RWPE1 (cell line): ENCODE measurements around the gene TREM2.

Source experiments
- CTCF ChIA-PET: fragments of 350-600 bp; sonication (Branson Sonifier 250); formaldehyde crosslinking; extraction: SDS; loops from one replicate; lab custom pipeline; 2021; lab: Yijun Ruan, JAX
- POLR2A ChIA-PET: fragments of 400-600 bp; formaldehyde crosslinking; extraction: SDS; loops from one replicate; lab custom pipeline; 2020; ENCODE audit warnings: antibody characterized with exemption; ENCODE audit not compliant: low non-redundant PET; lab: Yijun Ruan, JAX
- DNase-seq: peaks from one replicate; pipeline ENCODE4 v3.0.0; 2012; ENCODE audit warnings: low spot score
- H3K27ac ChIP-seq: fragments of 450-650 bp; 2 replicates; pipeline ENCODE4 v1.5.1; 2017
- TF ChIP-seq, protein P1 (sequence below): fragments of 450-650 bp; conservative IDR thresholded peaks from 2 replicates; pipeline ENCODE4 v1.5.1; 2017; ENCODE audit warnings: low read depth, mild to moderate bottlenecking

Gene TREM2

DNA sequence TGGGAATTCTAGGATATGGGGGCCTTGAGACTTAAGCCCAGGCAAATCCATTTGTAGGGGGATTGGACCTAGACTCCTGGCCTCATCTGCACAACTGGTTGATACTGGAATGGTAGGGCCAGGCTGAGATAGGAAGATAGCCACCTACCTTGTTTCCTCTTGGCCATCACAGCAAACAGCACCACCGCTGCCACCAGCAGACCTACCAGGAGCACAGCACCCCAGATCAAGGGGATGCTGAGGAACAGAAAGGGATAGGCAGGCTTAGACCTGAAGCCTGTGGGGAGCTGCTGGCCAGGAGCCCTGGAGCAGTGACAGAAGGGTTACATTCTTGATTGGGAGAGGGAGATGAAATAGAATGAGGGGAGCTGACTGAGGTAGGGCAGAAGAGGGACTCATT, 12.2 kb downstream of the TREM2 start:
- H3K27ac ChIP-seq, result no peak overlapping the region
- no peak for DNase-seq
- POLR2A ChIA-PET, result no interaction called here
- CTCF ChIA-PET, result no interaction called here
- TF ChIP-seq, protein P1, sequence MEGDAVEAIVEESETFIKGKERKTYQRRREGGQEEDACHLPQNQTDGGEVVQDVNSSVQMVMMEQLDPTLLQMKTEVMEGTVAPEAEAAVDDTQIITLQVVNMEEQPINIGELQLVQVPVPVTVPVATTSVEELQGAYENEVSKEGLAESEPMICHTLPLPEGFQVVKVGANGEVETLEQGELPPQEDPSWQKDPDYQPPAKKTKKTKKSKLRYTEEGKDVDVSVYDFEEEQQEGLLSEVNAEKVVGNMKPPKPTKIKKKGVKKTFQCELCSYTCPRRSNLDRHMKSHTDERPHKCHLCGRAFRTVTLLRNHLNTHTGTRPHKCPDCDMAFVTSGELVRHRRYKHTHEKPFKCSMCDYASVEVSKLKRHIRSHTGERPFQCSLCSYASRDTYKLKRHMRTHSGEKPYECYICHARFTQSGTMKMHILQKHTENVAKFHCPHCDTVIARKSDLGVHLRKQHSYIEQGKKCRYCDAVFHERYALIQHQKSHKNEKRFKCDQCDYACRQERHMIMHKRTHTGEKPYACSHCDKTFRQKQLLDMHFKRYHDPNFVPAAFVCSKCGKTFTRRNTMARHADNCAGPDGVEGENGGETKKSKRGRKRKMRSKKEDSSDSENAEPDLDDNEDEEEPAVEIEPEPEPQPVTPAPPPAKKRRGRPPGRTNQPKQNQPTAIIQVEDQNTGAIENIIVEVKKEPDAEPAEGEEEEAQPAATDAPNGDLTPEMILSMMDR, result no peak

DNA sequence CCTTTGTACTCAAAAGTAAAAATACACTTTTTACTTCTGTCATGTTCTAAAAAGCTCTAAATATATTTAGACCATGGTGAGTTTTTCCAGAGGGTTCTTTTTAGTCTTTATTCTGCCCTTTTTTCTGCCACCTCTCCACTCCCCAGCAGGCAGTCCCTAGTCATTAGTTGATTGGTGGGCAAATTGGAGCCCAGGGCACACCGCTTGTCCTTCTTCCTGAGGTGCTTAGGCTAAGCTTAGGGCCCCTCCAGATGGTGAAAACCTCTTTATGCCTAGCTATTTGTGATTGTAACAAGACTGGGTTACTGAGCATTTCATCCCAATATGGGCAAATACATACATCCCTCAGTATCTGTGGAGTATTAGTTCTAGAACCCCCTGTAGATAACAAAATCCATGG, 15.0 kb downstream of the TREM2 start:
- POLR2A ChIA-PET, result no interaction called here
- TF ChIP-seq, protein P1, result no peak
- no peak overlapping the region for H3K27ac ChIP-seq
- CTCF ChIA-PET, result interaction anchor here (0.6 kb wide), 2 partner anchors 49 to 417 kb away, joined by 3 to 4 read pairs; no protein-coding TSS in a partner anchor
- DNase-seq, result no peak

DNA sequence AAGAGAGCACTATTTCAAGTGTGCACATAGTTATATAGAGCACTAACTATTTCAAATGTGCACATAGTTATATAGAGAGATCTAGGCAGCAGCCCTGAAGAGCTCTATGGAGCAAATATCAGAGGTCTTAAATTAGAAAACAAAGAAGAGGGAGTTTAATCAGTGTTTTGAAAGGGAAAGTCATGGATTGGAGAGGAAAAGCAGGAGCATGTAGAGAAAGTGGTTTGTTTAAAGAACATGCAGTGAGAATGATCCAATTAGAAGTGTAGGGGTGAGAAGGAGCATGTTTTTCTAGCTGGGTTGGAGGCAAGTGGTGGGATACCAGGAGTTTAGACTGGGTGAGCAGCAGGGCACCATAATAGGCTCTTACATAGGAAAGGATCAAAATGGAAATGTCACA, 26.0 kb downstream of the TREM2 start:
- ChIA-PET POLR2A (no interaction called here), CTCF (interaction anchor here (0.5 kb wide), 1 partner anchor 16 kb away, joined by 4 read pairs; no protein-coding TSS in a partner anchor)
- DNase-seq, result no peak
- TF ChIP-seq, protein P1, result no peak
- H3K27ac ChIP-seq, result no peak overlapping the region

DNA sequence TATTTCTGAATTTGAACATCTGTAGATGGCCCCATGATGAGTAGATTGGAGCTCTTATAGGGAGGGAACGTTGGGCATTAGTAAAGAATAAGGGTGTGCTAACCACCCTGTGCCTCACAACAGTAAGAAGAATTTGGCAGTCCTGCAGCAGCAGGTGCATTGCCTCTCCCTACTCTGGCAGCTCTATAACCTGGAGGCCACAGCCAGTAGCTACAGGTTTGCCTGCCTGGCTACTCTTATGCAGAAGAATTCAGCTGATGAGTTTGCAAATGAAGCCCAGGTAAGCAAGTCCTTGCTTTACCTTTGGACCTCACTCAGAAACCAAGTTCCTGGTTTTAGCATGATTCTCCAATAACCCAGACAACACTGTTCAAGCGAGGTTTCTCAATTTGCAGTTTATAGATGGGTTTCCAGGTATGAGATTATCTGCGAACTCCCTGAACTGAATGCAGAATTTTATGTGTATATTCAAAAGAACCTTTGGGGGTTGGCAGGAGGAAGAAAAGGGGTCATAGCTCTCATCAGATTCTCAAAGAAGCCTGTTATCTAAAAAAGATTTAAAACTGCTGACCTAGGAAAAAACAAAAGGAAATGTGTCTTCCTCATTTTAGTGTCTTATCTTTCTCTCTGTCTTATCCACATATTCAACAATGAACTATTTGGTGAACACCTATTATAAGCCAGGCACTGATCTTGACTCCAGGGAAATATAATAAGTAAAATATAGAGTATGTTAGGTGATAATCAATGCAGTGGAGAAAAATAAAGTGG, 27.7 kb downstream of the TREM2 start:
- POLR2A ChIA-PET, result no interaction called here
- no peak for DNase-seq
- TF ChIP-seq, protein P1, result no peak
- CTCF ChIA-PET, result no interaction called here
- H3K27ac ChIP-seq, result no peak overlapping the region

DNA sequence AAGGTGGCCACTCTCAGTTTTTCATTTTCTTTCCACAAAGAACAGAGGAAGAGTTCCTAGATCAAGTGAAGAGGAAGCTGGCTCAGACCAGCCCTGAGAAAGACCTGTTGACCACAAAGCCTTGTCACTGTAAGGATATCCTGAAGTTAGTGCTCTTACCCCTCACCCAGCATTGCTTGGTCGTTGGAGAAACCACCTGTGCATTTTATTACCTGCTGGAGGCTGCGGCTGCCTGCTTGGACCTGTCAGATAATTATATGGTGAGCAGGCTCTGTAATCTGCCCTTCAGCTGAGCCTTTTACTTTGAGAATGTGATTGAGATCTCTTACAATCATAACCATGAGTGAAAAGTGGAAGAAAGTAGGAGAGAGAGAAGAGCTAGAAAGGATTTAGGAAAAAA, 30.7 kb downstream of the TREM2 start:
- H3K27ac ChIP-seq, result no peak overlapping the region
- POLR2A ChIA-PET, result no interaction called here
- TF ChIP-seq, protein P1, result no peak
- no peak for DNase-seq
- CTCF ChIA-PET, result interaction anchor here (0.5 to 1.3 kb wide), 4 partner anchors 33 to 773 kb away, joined by 3 to 4 read pairs (median 4); no protein-coding TSS in a partner anchor

DNA sequence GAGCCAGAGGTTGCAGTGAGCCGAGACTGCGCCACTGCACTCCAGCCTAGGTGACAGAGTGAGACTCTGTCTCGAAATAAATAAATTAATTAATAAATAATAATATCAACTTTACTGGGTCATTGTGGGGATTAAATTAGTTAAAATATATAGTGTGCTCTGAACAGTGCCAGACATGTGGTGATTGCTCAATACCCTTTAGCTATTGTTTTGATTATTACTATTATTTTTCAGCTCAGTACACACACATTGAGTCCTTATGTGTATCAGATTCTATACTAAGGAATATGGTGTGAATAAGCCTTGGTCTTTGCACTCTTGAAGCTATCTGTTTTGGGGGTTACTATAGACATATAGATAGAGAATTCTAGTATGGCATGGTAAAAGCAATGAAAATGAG, 37.6 kb downstream of the TREM2 start:
- POLR2A ChIA-PET, result no interaction called here
- CTCF ChIA-PET, result no interaction called here
- no peak overlapping the region for H3K27ac ChIP-seq
- TF ChIP-seq, protein P1, result no peak
- no peak for DNase-seq
